Brain microvascular endothelial cell (primary cell): Measurements from ENCODE around the gene ABCA5.

Experiments used
- DNase-seq: peaks from one replicate; pipeline ENCODE4 v3.0.0-alpha.2; 2020
- H3K27ac ChIP-seq: fragments of 250-450 bp; sonication (Bioruptor Pico); 2 replicates; pipeline ENCODE4 v1.5.1; 2020; ENCODE audit warnings: mild to moderate bottlenecking, moderate library complexity
- H3K27me3 ChIP-seq: fragments of 250-450 bp; sonication (Bioruptor Pico); replicated peaks from 2 replicates; pipeline ENCODE4 v1.5.1; 2020; ENCODE audit warnings: mild to moderate bottlenecking
- H3K36me3 ChIP-seq: fragments of 250-450 bp; sonication (Bioruptor Pico); replicated peaks from 2 replicates; pipeline ENCODE4 v1.5.1; 2020; ENCODE audit warnings: mild to moderate bottlenecking
- H3K4me3 ChIP-seq: 2 replicates; pipeline ENCODE4 v1.5.1; 2011; ENCODE audit warnings: low read depth, mild to moderate bottlenecking, control low read depth, low read length, moderate library complexity
- CTCF ChIP-seq: IDR thresholded peaks from 2 replicates; pipeline ENCODE4 v1.5.1; 2011; ENCODE audit warnings: low read depth, mild to moderate bottlenecking, moderate library complexity, low read length, control low read depth, inconsistent platforms; ENCODE audit errors: missing control alignments
- in situ Hi-C: cut with HindIII; loops from 2 replicates; pipeline ENCODE4 v1.10.0; 2017; ENCODE audit warnings: low sequenced_read_pairs, low pct_ligation_motif_present

The ABCA5 gene

GRCh38 chr17:69325518-69326376, 1.2 kb downstream of the ABCA5 start:
- H3K36me3 ChIP-seq, result no peaks in the 10 kb centered on the region
- no peak for DNase-seq
- in situ Hi-C loops, result no loop called here
- H3K27ac ChIP-seq, result no peak overlapping the region
- no peaks in the 10 kb centered on the region for H3K27me3 ChIP-seq
- TF ChIP-seq CTCF, result no peak
- peak overlapping the region; percentile 66 for H3K4me3 ChIP-seq

GRCh38 chr17:69323806-69324205, 3.1 kb downstream of the ABCA5 start:
- no peaks in the 10 kb centered on the region for H3K36me3 ChIP-seq
- no peak overlapping the region for H3K27ac ChIP-seq
- no peak for TF ChIP-seq CTCF
- no peak overlapping the region for H3K4me3 ChIP-seq
- no peak for DNase-seq
- no peaks in the 10 kb centered on the region for H3K27me3 ChIP-seq
- in situ Hi-C loops, result no loop called here

- no peak overlapping the region for H3K27ac ChIP-seq
- no peak for TF ChIP-seq CTCF
- no peak overlapping the region for H3K4me3 ChIP-seq
- no peaks in the 10 kb centered on the region for H3K27me3 ChIP-seq
- in situ Hi-C loops, result no loop called here
- DNase-seq, result no peak
- H3K36me3 ChIP-seq, result no peaks in the 10 kb centered on the region
Measured at GRCh38 chr17:69320908-69321238, 6.1 kb downstream of the ABCA5 start.

- DNase-seq, result no peak
- Histone ChIP-seq H3K36me3 (no peaks in the 10 kb centered on the region), H3K4me3 (no peak overlapping the region), H3K27ac (no peak overlapping the region), H3K27me3 (no peaks in the 10 kb centered on the region)
- in situ Hi-C loops, result no loop called here
- no peak for TF ChIP-seq CTCF
Measured at GRCh38 chr17:69320210-69320907, 6.6 kb downstream of the ABCA5 start.

- TF ChIP-seq CTCF, result no peak
- no peak for DNase-seq
- in situ Hi-C loops, result no loop called here
- H3K27me3 ChIP-seq, result no peaks in the 10 kb centered on the region
- H3K27ac ChIP-seq, result no peak overlapping the region
- H3K36me3 ChIP-seq, result no peaks in the 10 kb centered on the region
- no peak overlapping the region for H3K4me3 ChIP-seq
Measured at GRCh38 chr17:69317625-69318024, 9.3 kb downstream of the ABCA5 start.
